Measurements from ENCODE around the gene SDR39U1. TPM values are rescaled to one million over a fixed set of nuclear protein-coding genes. Genes with fewer than 3 reads are reported as not detected.

Gene SDR39U1
- total RNA-seq, 5 donors from 2014 or later (not counting 1 experiment from before 2014, with no cell fraction given): 79.6 to 154 (median 109) TPM

GRCh38 chr14:24436355-24437019 lies 6.1 kb downstream of the SDR39U1 start:
- no peaks in the 10 kb centered on the region for H3K9me3 Mint-ChIP-seq
- H3K36me3 Mint-ChIP-seq: peaks cover 55% of the 10 kb centered on the region
- no peaks in the 10 kb centered on the region for H3K27me3 Mint-ChIP-seq
- ATAC-seq (replicated peaks in 1 of 4): peak; percentile 33 to 52 (median 48)
- H3K27me3 ChIP-seq (replicated peaks in 1 of 2; ENCODE audit: control insufficient read depth in 2 of 2, extremely low read depth in 1 of 2, insufficient read depth in 2 of 2, low read length in 1 of 2): no peaks in the 10 kb centered on the region
- H3K4me1 ChIP-seq (ENCODE audit: control insufficient read depth in 1 of 2, extremely low read depth in 1 of 2, insufficient read depth in 2 of 2, low read length in 2 of 2): peaks cover 20 to 42% of the 10 kb centered on the region in 2 experiments
- H3K4me1 Mint-ChIP-seq: peaks cover 51 to 75% (median 64%) of the 10 kb centered on the region in 3 donors
- WGBS (ENCODE audit: insufficient coverage): no CpG with 5 or more reads among the region's 5 CpGs
- H3K9me3 ChIP-seq: no peaks in the 10 kb centered on the region
- peak overlapping the region; percentile 76 to 78 for H3K27ac Mint-ChIP-seq
- peak in 16 of 35 experiments; percentile 26 to 77 (median 33) for DNase-seq
- H3K4me3 Mint-ChIP-seq: peak overlapping the region in 1 of 3 donors; percentile 64
- H3K36me3 ChIP-seq (ENCODE audit: control insufficient read depth in 2 of 2, extremely low read depth in 1 of 2, insufficient read depth in 1 of 2, low read length in 1 of 2): peaks cover 14 to 89% of the 10 kb centered on the region in 2 donors
- no peak overlapping the region for H3K4me3 ChIP-seq (ENCODE audit: control insufficient read depth in 1 of 2, extremely low read depth in 1 of 2, low read length in 1 of 2)
- ChIA-PET CTCF (interaction anchor here (0.5 to 3.9 kb wide), 19 partner anchors 11 to 321 kb away, joined by 3 to 44 read pairs (median 4); partner anchors contain the start of genes RIPK3 (in 2 of the 2), ADCY4 (in 1 of the 2), CIDEB (in 1 of the 2) and DHRS1 (in 1 of the 2)), POLR2A (no interaction called here)
- no peak overlapping the region for H3K27ac ChIP-seq (ENCODE audit: low read length)

DNA sequence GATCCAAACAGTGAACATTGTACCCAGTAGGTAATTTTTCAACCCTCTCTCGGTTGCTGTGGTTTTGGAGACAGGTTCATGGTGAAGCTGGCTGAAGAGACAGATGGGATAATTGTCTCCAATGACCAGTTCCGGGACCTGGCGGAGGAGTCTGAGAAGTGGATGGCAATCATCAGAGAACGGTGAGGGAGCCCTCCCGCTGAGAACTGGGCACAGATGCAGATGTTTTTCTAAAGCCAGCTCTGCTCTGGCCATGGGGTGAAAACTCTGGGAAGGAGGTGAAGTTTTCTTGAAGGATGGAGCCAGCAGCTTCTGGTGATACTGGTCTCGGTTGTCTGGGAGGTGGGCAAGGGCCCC lies 6.6 kb downstream of the SDR39U1 start:
- H3K4me1 Mint-ChIP-seq: peaks cover 51 to 75% (median 64%) of the 10 kb centered on the region in 3 donors
- DNase-seq (no peak), ATAC-seq (replicated peaks in 1 of 4) (no peak)
- 83% methylated on average over 6 of the region's 6 CpGs for WGBS (ENCODE audit: insufficient coverage)
- H3K36me3 ChIP-seq (ENCODE audit: control insufficient read depth in 2 of 2, extremely low read depth in 1 of 2, insufficient read depth in 1 of 2, low read length in 1 of 2): peaks cover 14 to 86% of the 10 kb centered on the region in 2 donors
- no peaks in the 10 kb centered on the region for H3K27me3 ChIP-seq (replicated peaks in 1 of 2; ENCODE audit: control insufficient read depth in 2 of 2, extremely low read depth in 1 of 2, insufficient read depth in 2 of 2, low read length in 1 of 2)
- H3K27me3 Mint-ChIP-seq: no peaks in the 10 kb centered on the region
- no peaks in the 10 kb centered on the region for H3K9me3 Mint-ChIP-seq
- CTCF ChIA-PET: interaction anchor here (1.0 to 3.9 kb wide), 11 partner anchors 96 to 321 kb away, joined by 3 to 44 read pairs (median 4); partner anchors contain the start of genes RIPK3 (in 2 of the 2), ADCY4 (in 1 of the 2), CIDEB (in 1 of the 2) and MDP1 (in 1 of the 2)
- no peak overlapping the region for H3K27ac ChIP-seq (ENCODE audit: low read length)
- no peaks in the 10 kb centered on the region for H3K9me3 ChIP-seq
- peaks cover 21 to 43% of the 10 kb centered on the region in 2 experiments for H3K4me1 ChIP-seq (ENCODE audit: control insufficient read depth in 1 of 2, extremely low read depth in 1 of 2, insufficient read depth in 2 of 2, low read length in 2 of 2)
- no peak overlapping the region for H3K4me3 ChIP-seq (ENCODE audit: control insufficient read depth in 1 of 2, extremely low read depth in 1 of 2, low read length in 1 of 2)
- POLR2A ChIA-PET: no interaction called here
- H3K4me3 Mint-ChIP-seq: peak overlapping the region in 1 of 3 donors; percentile 5
- H3K27ac Mint-ChIP-seq: no peak overlapping the region
- H3K36me3 Mint-ChIP-seq: peaks cover 55% of the 10 kb centered on the region

DNA sequence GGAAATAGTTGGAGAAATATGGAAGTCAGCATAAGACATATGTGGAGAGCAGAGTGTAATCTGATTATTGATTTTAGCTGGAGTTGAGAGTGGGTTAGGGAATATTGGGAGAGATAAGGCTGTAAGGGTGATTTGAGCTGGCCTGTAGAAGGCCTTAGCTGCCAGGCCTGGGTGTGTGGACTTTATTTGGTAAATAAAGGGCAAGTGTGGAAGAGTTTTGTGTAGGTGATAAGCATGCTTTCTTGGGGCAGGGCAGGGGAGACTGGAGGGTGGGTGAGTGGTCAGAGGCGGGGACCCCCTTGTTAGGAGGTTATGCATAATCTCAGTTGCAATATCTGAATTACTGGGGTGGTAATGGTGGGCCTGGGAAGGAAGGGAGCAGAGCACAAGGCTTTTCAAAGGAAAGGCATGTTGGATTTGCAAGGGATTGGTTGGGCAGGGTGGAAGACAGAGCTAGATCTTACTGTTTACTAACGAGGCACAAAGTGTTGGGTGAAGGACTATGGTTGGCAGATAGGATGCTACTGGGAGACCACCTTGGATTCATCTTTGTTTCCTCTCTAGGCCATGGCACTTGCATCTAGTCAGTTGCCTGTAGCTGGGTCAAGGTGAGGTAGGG lies 7.3 kb downstream of the SDR39U1 start:
- no peak for ATAC-seq (replicated peaks in 1 of 4)

GRCh38 chr14:24434676-24435075 lies 7.9 kb downstream of the SDR39U1 start:
- DNase-seq (no peak), ATAC-seq (replicated peaks in 1 of 4) (no peak)
- WGBS (ENCODE audit: insufficient coverage): 75% methylated on average over 2 of the region's 3 CpGs
- Mint-ChIP-seq H3K4me1 (peaks cover 50 to 74% (median 59%) of the 10 kb centered on the region in 3 donors), H3K9me3 (no peaks in the 10 kb centered on the region), H3K27ac (peak overlapping the region in 1 of 2 donors; percentile 42), H3K4me3 (no peak overlapping the region), H3K27me3 (no peaks in the 10 kb centered on the region), H3K36me3 (peaks cover 51% of the 10 kb centered on the region)
- ChIA-PET CTCF (interaction anchor here in 1 of 2 donors (3.9 kb wide), 1 partner anchor 102 kb away, joined by 44 read pairs; the partner anchor contains the start of gene ADCY4), POLR2A (no interaction called here)
- no peaks in the 10 kb centered on the region for H3K27me3 ChIP-seq (replicated peaks in 1 of 2; ENCODE audit: control insufficient read depth in 2 of 2, extremely low read depth in 1 of 2, insufficient read depth in 2 of 2, low read length in 1 of 2)
- peaks cover 25 to 43% of the 10 kb centered on the region in 2 experiments for H3K4me1 ChIP-seq (ENCODE audit: control insufficient read depth in 1 of 2, extremely low read depth in 1 of 2, insufficient read depth in 2 of 2, low read length in 2 of 2)
- H3K36me3 ChIP-seq (ENCODE audit: control insufficient read depth in 2 of 2, extremely low read depth in 1 of 2, insufficient read depth in 1 of 2, low read length in 1 of 2): peaks cover 12 to 73% of the 10 kb centered on the region in 2 donors
- no peak overlapping the region for H3K27ac ChIP-seq (ENCODE audit: low read length)
- no peaks in the 10 kb centered on the region for H3K9me3 ChIP-seq
- H3K4me3 ChIP-seq (ENCODE audit: control insufficient read depth in 1 of 2, extremely low read depth in 1 of 2, low read length in 1 of 2): no peak overlapping the region

More for the DNA sequence above, 7.3 kb downstream of the SDR39U1 start:
- H3K9me3 ChIP-seq: no peaks in the 10 kb centered on the region
- no peak overlapping the region for H3K4me3 ChIP-seq (ENCODE audit: control insufficient read depth in 1 of 2, extremely low read depth in 1 of 2, low read length in 1 of 2)
- POLR2A ChIA-PET: no interaction called here
- H3K4me3 Mint-ChIP-seq: peak overlapping the region in 1 of 3 donors; percentile 5
- H3K36me3 ChIP-seq (ENCODE audit: control insufficient read depth in 2 of 2, extremely low read depth in 1 of 2, insufficient read depth in 1 of 2, low read length in 1 of 2): peaks cover 14 to 80% of the 10 kb centered on the region in 2 donors
- H3K27ac ChIP-seq (ENCODE audit: low read length): no peak overlapping the region
- H3K27ac Mint-ChIP-seq: no peak overlapping the region
- peaks cover 52% of the 10 kb centered on the region for H3K36me3 Mint-ChIP-seq
- H3K4me1 Mint-ChIP-seq: peaks cover 50 to 75% (median 60%) of the 10 kb centered on the region in 3 donors
- 88% methylated on average over 2 of the region's 2 CpGs for WGBS (ENCODE audit: insufficient coverage)
- H3K27me3 ChIP-seq (replicated peaks in 1 of 2; ENCODE audit: control insufficient read depth in 2 of 2, extremely low read depth in 1 of 2, insufficient read depth in 2 of 2, low read length in 1 of 2): no peaks in the 10 kb centered on the region
- CTCF ChIA-PET: interaction anchor here (1.2 to 3.9 kb wide), 7 partner anchors 95 to 220 kb away, joined by 3 to 44 read pairs (median 7); partner anchors contain the start of genes ADCY4 (in 1 of the 2), CIDEB (in 1 of the 2), MDP1 (in 1 of the 2) and RIPK3 (in 1 of the 2)
- H3K27me3 Mint-ChIP-seq: no peaks in the 10 kb centered on the region
- H3K4me1 ChIP-seq (ENCODE audit: control insufficient read depth in 1 of 2, extremely low read depth in 1 of 2, insufficient read depth in 2 of 2, low read length in 2 of 2): peaks cover 25 to 43% of the 10 kb centered on the region in 2 experiments
- H3K9me3 Mint-ChIP-seq: no peaks in the 10 kb centered on the region
- no peak for DNase-seq

GRCh38 chr14:24434036-24434435 lies 8.5 kb downstream of the SDR39U1 start:
- Mint-ChIP-seq H3K4me1 (peaks cover 56 to 74% (median 59%) of the 10 kb centered on the region in 3 donors), H3K27ac (no peak overlapping the region), H3K27me3 (no peaks in the 10 kb centered on the region), H3K4me3 (no peak overlapping the region), H3K36me3 (peaks cover 46% of the 10 kb centered on the region), H3K9me3 (no peaks in the 10 kb centered on the region)
- H3K36me3 ChIP-seq (ENCODE audit: control insufficient read depth in 2 of 2, extremely low read depth in 1 of 2, insufficient read depth in 1 of 2, low read length in 1 of 2): peaks cover 12 to 68% of the 10 kb centered on the region in 2 donors
- no peak overlapping the region for H3K4me3 ChIP-seq (ENCODE audit: control insufficient read depth in 1 of 2, extremely low read depth in 1 of 2, low read length in 1 of 2)
- no peak for ATAC-seq (replicated peaks in 1 of 4)
- H3K4me1 ChIP-seq (ENCODE audit: control insufficient read depth in 1 of 2, extremely low read depth in 1 of 2, insufficient read depth in 2 of 2, low read length in 2 of 2): peaks cover 28 to 49% of the 10 kb centered on the region in 2 experiments
- no peaks in the 10 kb centered on the region for H3K9me3 ChIP-seq
- POLR2A ChIA-PET: no interaction called here
- no peak for DNase-seq
- H3K27me3 ChIP-seq (replicated peaks in 1 of 2; ENCODE audit: control insufficient read depth in 2 of 2, extremely low read depth in 1 of 2, insufficient read depth in 2 of 2, low read length in 1 of 2): no peaks in the 10 kb centered on the region
- no peak overlapping the region for H3K27ac ChIP-seq (ENCODE audit: low read length)
- WGBS (ENCODE audit: insufficient coverage): no CpG with 5 or more reads among the region's 7 CpGs
- CTCF ChIA-PET: no interaction called here
